ENCODE data around the gene CTSD. TPM values are rescaled to one million over a fixed set of nuclear protein-coding genes. Genes with fewer than 3 reads are reported as not detected.

Gene CTSD
- total RNA-seq, 1 donor from 2014 or later: 949 TPM

DNA sequence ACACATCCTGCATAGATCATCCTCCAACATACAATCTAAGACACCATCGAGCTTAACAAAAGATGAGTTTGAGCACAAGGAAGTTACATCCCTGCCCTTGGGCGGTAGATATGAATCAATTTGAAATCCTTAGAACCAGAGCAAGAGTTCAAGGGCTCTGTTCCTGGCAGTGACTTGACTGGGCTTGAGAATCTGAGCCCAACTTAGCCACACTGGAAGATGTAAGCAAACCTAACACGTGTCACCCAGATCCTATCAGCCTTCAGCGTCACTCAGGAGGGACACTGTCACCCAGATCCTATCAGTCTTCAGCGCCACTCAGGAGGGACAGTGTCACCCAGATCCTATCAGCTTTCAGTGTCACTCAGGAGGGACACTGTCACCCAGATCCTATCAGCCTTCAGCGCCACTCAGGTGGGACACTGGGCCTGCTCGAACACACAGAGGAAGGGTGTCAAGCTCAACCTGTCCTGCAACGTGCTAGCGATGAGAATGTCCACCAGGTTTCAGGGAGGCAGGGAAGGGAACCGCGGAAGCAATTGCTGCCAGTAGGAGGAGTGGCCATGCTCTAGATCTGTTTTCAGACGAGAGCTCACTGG, 32.8 kb upstream of the CTSD start:
- Mint-ChIP-seq H3K4me3 (ENCODE audit: unreplicated experiment) (no peak overlapping the region), H3K36me3 (ENCODE audit: low read depth) (no peaks in the 10 kb centered on the region), H3K27ac (ENCODE audit: unreplicated experiment) (no peak overlapping the region), H3K9me3 (ENCODE audit: low read depth) (no peaks in the 10 kb centered on the region), H3K4me1 (ENCODE audit: low read depth) (peaks cover 22% of the 10 kb centered on the region), H3K27me3 (ENCODE audit: low read depth) (peaks cover 9% of the 10 kb centered on the region)
- no peak for DNase-seq (ENCODE audit: low spot score)
- no peak for TF ChIP-seq CTCF (IDR thresholded peaks at IDR 0.05)

DNA sequence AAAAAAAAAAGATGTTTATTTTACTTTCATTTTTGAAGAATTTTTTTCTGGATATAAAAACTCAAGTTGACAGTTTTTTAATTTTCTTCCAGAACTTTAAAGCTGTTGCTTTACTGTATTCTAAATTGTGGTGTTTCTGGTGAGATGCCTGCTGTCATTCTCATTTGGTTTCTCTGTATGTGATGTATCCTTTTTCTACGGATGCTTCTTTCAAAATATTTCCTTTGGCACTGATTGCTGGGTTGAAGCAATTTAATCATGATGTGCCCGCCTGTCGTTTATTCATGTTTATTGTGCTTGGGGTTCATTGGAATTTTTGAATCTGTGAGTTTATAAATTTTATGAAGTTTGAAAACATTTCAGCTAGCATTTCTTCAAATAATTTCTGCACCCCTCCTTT, 29.4 kb upstream of the CTSD start:
- H3K27ac Mint-ChIP-seq (ENCODE audit: unreplicated experiment): no peak overlapping the region

GRCh38 chr11:1792461-1792860, 28.7 kb upstream of the CTSD start:
- H3K4me1 Mint-ChIP-seq (ENCODE audit: low read depth): peaks cover 33% of the 10 kb centered on the region
- no peak for TF ChIP-seq CTCF (IDR thresholded peaks at IDR 0.05)
- DNase-seq (ENCODE audit: low spot score): no peak
- H3K9me3 Mint-ChIP-seq (ENCODE audit: low read depth): no peaks in the 10 kb centered on the region
- peaks cover 2% of the 10 kb centered on the region for H3K36me3 Mint-ChIP-seq (ENCODE audit: low read depth)
- H3K27ac Mint-ChIP-seq (ENCODE audit: unreplicated experiment): no peak overlapping the region
- H3K4me3 Mint-ChIP-seq (ENCODE audit: unreplicated experiment): no peak overlapping the region
- peaks cover 9% of the 10 kb centered on the region for H3K27me3 Mint-ChIP-seq (ENCODE audit: low read depth)

More for the DNA sequence above, 29.4 kb upstream of the CTSD start:
- TF ChIP-seq CTCF (IDR thresholded peaks at IDR 0.05): no peak
- Mint-ChIP-seq H3K27me3 (ENCODE audit: low read depth) (peaks cover 9% of the 10 kb centered on the region), H3K9me3 (ENCODE audit: low read depth) (no peaks in the 10 kb centered on the region), H3K36me3 (ENCODE audit: low read depth) (peaks cover 2% of the 10 kb centered on the region), H3K4me1 (ENCODE audit: low read depth) (peaks cover 34% of the 10 kb centered on the region), H3K4me3 (ENCODE audit: unreplicated experiment) (peak overlapping the region; percentile 9)
- no peak for DNase-seq (ENCODE audit: low spot score)

GRCh38 chr11:1791912-1792311, 28.2 kb upstream of the CTSD start:
- no peak for DNase-seq (ENCODE audit: low spot score)
- Mint-ChIP-seq H3K9me3 (ENCODE audit: low read depth) (no peaks in the 10 kb centered on the region), H3K36me3 (ENCODE audit: low read depth) (peaks cover 2% of the 10 kb centered on the region), H3K4me3 (ENCODE audit: unreplicated experiment) (no peak overlapping the region), H3K27me3 (ENCODE audit: low read depth) (peaks cover 9% of the 10 kb centered on the region), H3K27ac (ENCODE audit: unreplicated experiment) (no peak overlapping the region), H3K4me1 (ENCODE audit: low read depth) (peaks cover 31% of the 10 kb centered on the region)
- no peak for TF ChIP-seq CTCF (IDR thresholded peaks at IDR 0.05)

DNA sequence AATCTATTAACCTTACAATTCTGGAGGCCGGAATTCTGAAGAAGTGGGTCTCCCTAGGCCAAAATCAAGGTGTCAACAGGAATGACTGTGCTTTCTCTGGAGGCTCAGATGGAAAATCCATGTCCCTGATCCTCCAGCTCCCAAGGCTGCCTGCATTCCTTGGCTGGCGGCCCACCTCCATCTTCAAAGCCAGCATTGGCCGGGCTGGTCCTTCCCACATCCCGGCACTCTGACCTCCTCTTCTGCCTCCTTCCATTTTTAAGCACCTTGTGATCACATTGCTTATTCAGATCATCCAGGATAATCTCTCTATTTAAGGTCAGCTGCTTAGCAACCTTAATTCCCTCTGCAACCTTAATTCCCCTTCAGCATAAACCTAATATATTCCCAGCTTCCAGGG, 22.7 kb upstream of the CTSD start:
- Mint-ChIP-seq H3K27ac (ENCODE audit: unreplicated experiment) (no peak overlapping the region), H3K4me3 (ENCODE audit: unreplicated experiment) (no peak overlapping the region), H3K4me1 (ENCODE audit: low read depth) (peaks cover 20% of the 10 kb centered on the region), H3K27me3 (ENCODE audit: low read depth) (no peaks in the 10 kb centered on the region), H3K9me3 (ENCODE audit: low read depth) (peaks cover 9% of the 10 kb centered on the region), H3K36me3 (ENCODE audit: low read depth) (peaks cover 2% of the 10 kb centered on the region)
- TF ChIP-seq CTCF (IDR thresholded peaks at IDR 0.05): no peak
- DNase-seq (ENCODE audit: low spot score): no peak
